IMR-90 (cell line): ENCODE measurements around the gene PRKD1. TPM values are rescaled to one million over a fixed set of nuclear protein-coding genes. Genes with fewer than 3 reads are reported as not detected.

Experiments used
- ATAC-seq: fragments of 200-7000 bp; cut with Tn5 transposase; 2 replicates; pipeline ENCODE4 v1.9.1; 2020; ENCODE audit warnings: low read depth, mild to moderate bottlenecking, moderate library complexity
- BruUV-seq: library from RNA; stranded (reverse); fragments of 400-500 nt; replicated peaks from 2 replicates; lab custom pipeline; 2021; lab: Mats Ljungman, UMichigan
- CTCF ChIA-PET: fragments of 300-600 bp; formaldehyde crosslinking; extraction: SDS; loops from one replicate; lab custom pipeline; 2021; ENCODE audit warnings: antibody characterized with exemption; lab: Yijun Ruan, JAX
- POLR2A ChIA-PET: fragments of 300-600 bp; sonication (Branson Sonifier 250); formaldehyde crosslinking; loops from one replicate; lab custom pipeline; 2022; ENCODE audit warnings: antibody characterized with exemption; ENCODE audit not compliant: unreplicated experiment; lab: Charles Lee
- DNase-seq: peaks from one replicate; pipeline ENCODE4 v3.0.0; 2013
- H2AFZ ChIP-seq: replicated peaks from 2 replicates; pipeline ENCODE3; 2013; ENCODE audit warnings: low read length, mild to moderate bottlenecking; ENCODE audit not compliant: poor library complexity
- H2AK5ac ChIP-seq: 2 replicates; pipeline ENCODE4 v1.6.1; 2013; ENCODE audit warnings: low read depth, low read length, inconsistent platforms
- H2AK9ac ChIP-seq: replicated peaks from 2 replicates; pipeline ENCODE3; 2013; ENCODE audit warnings: mild to moderate bottlenecking, low read depth, low read length, moderate library complexity; ENCODE audit not compliant: poor library complexity
- H2BK120ac ChIP-seq: 2 replicates; pipeline ENCODE4 v1.6.1; 2013; ENCODE audit warnings: low read depth, low read length, inconsistent platforms
- H2BK15ac ChIP-seq: 3 replicates; pipeline ENCODE4 v1.6.1; 2013; ENCODE audit warnings: low read depth, low read length, inconsistent platforms
- H2BK20ac ChIP-seq: 2 replicates; pipeline ENCODE4 v1.6.1; 2013; ENCODE audit warnings: low read depth, mild to moderate bottlenecking, inconsistent platforms, low read length, moderate library complexity
- H2BK5ac ChIP-seq: 2 replicates; pipeline ENCODE4 v1.6.1; 2013; ENCODE audit warnings: mild to moderate bottlenecking, low read depth, low read length, inconsistent platforms; ENCODE audit not compliant: poor library complexity, severe bottlenecking
- H3K14ac ChIP-seq: replicated peaks from 2 replicates; pipeline ENCODE4 v1.6.1; 2013; ENCODE audit warnings: low read depth, low read length, inconsistent platforms
- H3K18ac ChIP-seq: 2 replicates; pipeline ENCODE4 v1.6.1; 2013; ENCODE audit warnings: low read depth, low read length, control low read depth
- H3K23ac ChIP-seq: 2 replicates; pipeline ENCODE4 v1.6.1; 2013; ENCODE audit warnings: low read depth, low read length, inconsistent platforms
- H3K27ac ChIP-seq: 2 replicates; pipeline ENCODE4 v1.5.1; 2013; ENCODE audit warnings: mild to moderate bottlenecking, control low read depth, low read length; ENCODE audit not compliant: insufficient read depth
- H3K27me3 ChIP-seq: 2 replicates; pipeline ENCODE4 v1.6.1; 2013; ENCODE audit warnings: low read length; ENCODE audit not compliant: control insufficient read depth, insufficient read depth
- H3K36me3 ChIP-seq: 2 replicates; pipeline ENCODE4 v1.6.1; 2013; ENCODE audit warnings: low read length, mixed read lengths; ENCODE audit not compliant: control insufficient read depth, insufficient read depth
- H3K4ac ChIP-seq: 2 replicates; pipeline ENCODE4 v1.6.1; 2013; ENCODE audit warnings: low read depth, low read length, inconsistent platforms
- H3K4me1 ChIP-seq: 2 replicates; pipeline ENCODE4 v1.6.1; 2013; ENCODE audit warnings: low read length, mixed read lengths; ENCODE audit not compliant: control insufficient read depth, insufficient read depth
- H3K4me2 ChIP-seq: 2 replicates; pipeline ENCODE4 v1.6.1; 2013; ENCODE audit warnings: low read depth, mild to moderate bottlenecking, control low read depth, low read length, moderate library complexity
- H3K4me3 ChIP-seq: 2 replicates; pipeline ENCODE4 v1.5.1; 2013; ENCODE audit warnings: low read depth, mild to moderate bottlenecking, control low read depth, low read length, moderate library complexity; ENCODE audit not compliant: insufficient read depth
- H3K56ac ChIP-seq: 2 replicates; pipeline ENCODE4 v1.6.1; 2013; ENCODE audit warnings: low read length, inconsistent platforms; ENCODE audit not compliant: insufficient read depth; ENCODE audit errors: extremely low read depth
- H3K79me1 ChIP-seq, 2 experiments: 2 replicates each; pipeline ENCODE4 v1.6.1; 2013; ENCODE audit warnings: low read length in 2 of 2, inconsistent platforms in 1 of 2, low read depth in 1 of 2
- H3K9ac ChIP-seq: 2 replicates; pipeline ENCODE4 v1.6.1; 2013; ENCODE audit warnings: low read depth, low read length, control low read depth
- H3K9me1 ChIP-seq: 2 replicates; pipeline ENCODE4 v1.6.1; 2013; ENCODE audit warnings: low read length, inconsistent platforms; ENCODE audit not compliant: insufficient read depth
- H3K9me3 ChIP-seq: 2 replicates; pipeline ENCODE4 v1.6.1; 2013; ENCODE audit warnings: low read length; ENCODE audit not compliant: control insufficient read depth, insufficient read depth
- H4K20me1 ChIP-seq: 2 replicates; pipeline ENCODE4 v1.6.1; 2013; ENCODE audit warnings: low read length, inconsistent platforms; ENCODE audit not compliant: insufficient read depth
- H4K5ac ChIP-seq: 2 replicates; pipeline ENCODE4 v1.6.1; 2013; ENCODE audit warnings: mild to moderate bottlenecking, low read depth, low read length, control low read depth
- H4K8ac ChIP-seq, 2 experiments: 2 replicates each; pipeline ENCODE4 v1.6.1; 2013; ENCODE audit warnings: low read depth in 2 of 2, low read length in 2 of 2, control low read depth in 1 of 2, inconsistent platforms in 1 of 2
- H4K91ac ChIP-seq: 2 replicates; pipeline ENCODE4 v1.6.1; 2013; ENCODE audit warnings: low read depth, low read length, inconsistent platforms; ENCODE audit not compliant: insufficient read depth
- BHLHE40 ChIP-seq: fragments of 150-350 bp; IDR thresholded peaks from 2 replicates; pipeline ENCODE4 v1.6.1; 2016; ENCODE audit warnings: mild to moderate bottlenecking, low read depth, low read length
- CEBPB ChIP-seq: IDR thresholded peaks from 2 replicates; pipeline ENCODE4 v1.6.1; 2012; ENCODE audit warnings: low read depth, low read length, improper control_type of control experiment
- CHD1 ChIP-seq: IDR thresholded peaks from 2 replicates; pipeline ENCODE4 v1.6.1; 2012; ENCODE audit warnings: low read depth, low read length, improper control_type of control experiment
- MAFK ChIP-seq: IDR thresholded peaks from 2 replicates; pipeline ENCODE4 v1.6.1; 2012; ENCODE audit warnings: low read depth, low read length, improper control_type of control experiment
- MAZ ChIP-seq: IDR thresholded peaks from 2 replicates; pipeline ENCODE4 v1.6.1; 2012; ENCODE audit warnings: low read depth, mild to moderate bottlenecking, low read length, improper control_type of control experiment, moderate library complexity, borderline replicate concordance
- NFE2L2 ChIP-seq: fragments of 150-350 bp; IDR thresholded peaks from 2 replicates; pipeline ENCODE4 v1.6.1; 2016; ENCODE audit warnings: low read depth, mild to moderate bottlenecking, low read length
- RAD21 ChIP-seq: IDR thresholded peaks from 2 replicates; pipeline ENCODE4 v1.6.1; 2012; ENCODE audit warnings: low read length, improper control_type of control experiment
- RCOR1 ChIP-seq: IDR thresholded peaks from 2 replicates; pipeline ENCODE4 v1.6.1; 2012; ENCODE audit warnings: mild to moderate bottlenecking, low read length, improper control_type of control experiment; ENCODE audit not compliant: insufficient replicate concordance
- RFX5 ChIP-seq: IDR thresholded peaks from 2 replicates; pipeline ENCODE4 v1.8.0; 2012; ENCODE audit warnings: low read depth, mild to moderate bottlenecking, low read length, moderate library complexity
- dilution Hi-C: fragments of 300-500 bp; cut with HindIII; formaldehyde crosslinking; loops from one replicate; pipeline ENCODE4 v1.14.3; 2018; ENCODE audit warnings: low sequenced_read_pairs; ENCODE audit not compliant: unreplicated experiment
- in situ Hi-C: fragments of 300-500 bp; cut with MboI; formaldehyde crosslinking; loops from 3 replicates; pipeline ENCODE4 v1.14.3; 2019; ENCODE audit warnings: low sequenced_read_pairs, inconsistent platforms, mixed read lengths
- intact Hi-C: fragments of 100-400 bp; cut with micrococcal nuclease; formaldehyde crosslinking; loops from 2 replicates; pipeline ENCODE4 v1.10.0; 2022
- polyA plus RNA-seq, 3 experiments: library from polyadenylated mRNA; depleted of rRNA; stranded (reverse); fragments of >200 nt; gene quantifications; 2 replicates each; pipeline ENCODE4 v1.2.3, GENCODE V29; 2012; ENCODE audit warnings: low replicate concordance in 1 of 3
- total RNA-seq: library from RNA; depleted of rRNA; stranded (reverse); fragments of >200 nt; gene quantifications from 2 replicates; pipeline ENCODE4 v1.2.3, GENCODE V29; 2012
- TF ChIP-seq, protein P1 (sequence below): fragments of 150-350 bp; IDR thresholded peaks from 2 replicates; pipeline ENCODE4 v1.6.1; 2017; ENCODE audit warnings: mild to moderate bottlenecking, antibody characterized with exemption, low read length, low read depth

PRKD1 gene
- total and polyA plus RNA-seq, 2 of the 4 experiments (the other 2 are of a cell fraction): 12.9 to 14.2 TPM

DNA sequence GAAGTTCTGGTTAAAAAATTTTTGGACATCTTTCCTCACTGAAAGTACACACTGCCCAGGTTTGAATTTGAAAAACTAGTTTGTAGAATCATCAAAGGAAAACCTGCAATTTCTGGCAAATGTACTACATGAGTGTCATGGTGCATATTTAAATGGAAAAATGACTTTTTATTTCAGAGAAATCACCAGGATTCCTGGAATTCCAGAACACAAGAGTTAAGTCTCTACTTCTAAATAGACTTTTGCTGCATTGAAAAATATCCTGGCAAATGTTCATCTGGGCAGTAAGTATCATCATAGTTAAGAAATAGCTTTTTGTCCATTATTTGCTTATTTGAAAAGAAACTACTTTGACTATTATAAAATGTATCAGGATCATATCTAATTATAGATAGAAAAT is 275.1 kb downstream of the PRKD1 start:
- Histone ChIP-seq H3K4me3 (no peak overlapping the region), H3K36me3 (peaks cover 10% of the 10 kb centered on the region), H3K4me2 (no peak overlapping the region), H3K4ac (no peak overlapping the region), H2AK9ac (no peak overlapping the region), H3K27ac (no peak overlapping the region), H2BK15ac (no peak overlapping the region), H3K4me1 (no peaks in the 10 kb centered on the region; the same call in 1 of the 2 replicates), H3K9me3 (peaks cover 18% of the 10 kb centered on the region), H2BK5ac (no peak overlapping the region), H2AK5ac (no peak overlapping the region), H4K5ac (no peak overlapping the region), H3K56ac (no peak overlapping the region), H3K18ac (no peak overlapping the region), H3K23ac (no peak overlapping the region), H3K79me1 (no peaks in the 10 kb centered on the region), H2BK120ac (no peak overlapping the region), H3K14ac (no peak overlapping the region), H2BK20ac (no peak overlapping the region), H4K91ac (no peak overlapping the region), H3K9ac (no peak overlapping the region), H4K20me1 (no peaks in the 10 kb centered on the region), H2AFZ (no peak overlapping the region), H3K9me1 (no peaks in the 10 kb centered on the region), H4K8ac (no peak overlapping the region), H3K27me3 (no peaks in the 10 kb centered on the region)
- TF ChIP-seq BHLHE40 (no peak), RAD21 (no peak), CHD1 (no peak), MAFK (no peak), RFX5 (no peak), NFE2L2 (no peak), MAZ (no peak), CEBPB (no peak), RCOR1 (no peak)
- TF ChIP-seq, protein P1, sequence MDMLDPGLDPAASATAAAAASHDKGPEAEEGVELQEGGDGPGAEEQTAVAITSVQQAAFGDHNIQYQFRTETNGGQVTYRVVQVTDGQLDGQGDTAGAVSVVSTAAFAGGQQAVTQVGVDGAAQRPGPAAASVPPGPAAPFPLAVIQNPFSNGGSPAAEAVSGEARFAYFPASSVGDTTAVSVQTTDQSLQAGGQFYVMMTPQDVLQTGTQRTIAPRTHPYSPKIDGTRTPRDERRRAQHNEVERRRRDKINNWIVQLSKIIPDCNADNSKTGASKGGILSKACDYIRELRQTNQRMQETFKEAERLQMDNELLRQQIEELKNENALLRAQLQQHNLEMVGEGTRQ: no peak
- in situ Hi-C loops: no loop called here
- intact Hi-C loops: no loop called here
- POLR2A ChIA-PET: no interaction called here
- DNase-seq: peak; percentile 6
- no peak for ATAC-seq
- dilution Hi-C loops: no loop called here
- BruUV-seq: no TSS peak
- CTCF ChIA-PET: interaction anchor here (0.7 kb wide), 1 partner anchor 73 kb away, joined by 3 read pairs; no protein-coding TSS in a partner anchor
